Measurements from ENCODE around the gene ATP11A. TPM values are rescaled to one million over a fixed set of nuclear protein-coding genes. Genes with fewer than 3 reads are reported as not detected.

ATP11A gene
- total RNA-seq, 1 donor from 2014 or later = 90.4 TPM

GRCh38 chr13:112905619-112905989 lies 215.8 kb downstream of the ATP11A start:
- H3K27me3 Mint-ChIP-seq (ENCODE audit: insufficient read depth) = no peaks in the 10 kb centered on the region
- intact Hi-C loops (cut with micrococcal nuclease) = no loop called here
- no peaks in the 10 kb centered on the region for H3K4me1 Mint-ChIP-seq (ENCODE audit: low read depth)
- no peak overlapping the region for H3K4me3 Mint-ChIP-seq
- peaks cover 6% of the 10 kb centered on the region for H3K9me3 Mint-ChIP-seq
- H3K36me3 Mint-ChIP-seq (ENCODE audit: low read depth) = no peaks in the 10 kb centered on the region
- no peak for DNase-seq (ENCODE audit: low spot score)
- no peak overlapping the region for H3K27ac Mint-ChIP-seq

- H3K9me3 Mint-ChIP-seq = peaks cover 6% of the 10 kb centered on the region
- no peak for DNase-seq (ENCODE audit: low spot score)
- no peak overlapping the region for H3K27ac Mint-ChIP-seq
- H3K36me3 Mint-ChIP-seq (ENCODE audit: low read depth) = no peaks in the 10 kb centered on the region
- intact Hi-C loops (cut with micrococcal nuclease) = no loop called here
- no peak overlapping the region for H3K4me3 Mint-ChIP-seq
- H3K27me3 Mint-ChIP-seq (ENCODE audit: insufficient read depth) = no peaks in the 10 kb centered on the region
- H3K4me1 Mint-ChIP-seq (ENCODE audit: low read depth) = no peaks in the 10 kb centered on the region
Measured at GRCh38 chr13:112905990-112906641, 216.3 kb downstream of the ATP11A start.

GRCh38 chr13:112907286-112907685 lies 217.4 kb downstream of the ATP11A start:
- intact Hi-C loops (cut with micrococcal nuclease) = no loop called here
- H3K27me3 Mint-ChIP-seq (ENCODE audit: insufficient read depth) = no peaks in the 10 kb centered on the region
- H3K36me3 Mint-ChIP-seq (ENCODE audit: low read depth) = no peaks in the 10 kb centered on the region
- H3K4me1 Mint-ChIP-seq (ENCODE audit: low read depth) = no peaks in the 10 kb centered on the region
- peaks cover 6% of the 10 kb centered on the region for H3K9me3 Mint-ChIP-seq
- no peak overlapping the region for H3K27ac Mint-ChIP-seq
- no peak for DNase-seq (ENCODE audit: low spot score)
- H3K4me3 Mint-ChIP-seq = no peak overlapping the region

DNA sequence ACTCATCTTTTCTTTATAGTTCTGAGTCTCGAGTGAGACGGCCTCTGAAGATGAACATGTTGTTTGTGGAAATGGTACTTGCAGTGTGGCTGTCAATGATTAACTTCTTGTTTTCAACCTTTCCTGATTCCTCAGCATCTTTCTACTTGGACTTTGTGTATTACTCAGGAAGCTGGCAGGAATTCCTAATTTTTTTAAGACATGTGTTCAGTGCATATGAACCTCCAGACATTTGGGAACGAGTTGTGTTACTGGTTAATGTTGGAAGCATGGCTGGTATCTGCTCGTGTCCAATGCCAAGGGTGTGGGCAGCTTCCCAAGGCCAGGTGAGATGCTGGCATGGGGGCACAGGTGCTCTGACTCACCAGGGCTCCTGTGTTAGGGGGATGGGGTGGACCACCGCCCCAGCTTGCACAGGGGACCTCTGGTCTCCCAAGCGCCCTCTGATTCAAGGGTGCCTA lies 218.1 kb downstream of the ATP11A start:
- Mint-ChIP-seq H3K4me3 (no peak overlapping the region), H3K27ac (no peak overlapping the region), H3K27me3 (ENCODE audit: insufficient read depth) (no peaks in the 10 kb centered on the region), H3K36me3 (ENCODE audit: low read depth) (no peaks in the 10 kb centered on the region), H3K4me1 (ENCODE audit: low read depth) (no peaks in the 10 kb centered on the region), H3K9me3 (peaks cover 6% of the 10 kb centered on the region)
- intact Hi-C loops (cut with micrococcal nuclease) = no loop called here
- DNase-seq (ENCODE audit: low spot score) = no peak

- H3K4me1 Mint-ChIP-seq (ENCODE audit: low read depth) = no peaks in the 10 kb centered on the region
- H3K27me3 Mint-ChIP-seq (ENCODE audit: insufficient read depth) = no peaks in the 10 kb centered on the region
- intact Hi-C loops (cut with micrococcal nuclease) = no loop called here
- H3K9me3 Mint-ChIP-seq = peaks cover 6% of the 10 kb centered on the region
- H3K36me3 Mint-ChIP-seq (ENCODE audit: low read depth) = no peaks in the 10 kb centered on the region
- no peak overlapping the region for H3K4me3 Mint-ChIP-seq
- H3K27ac Mint-ChIP-seq = no peak overlapping the region
- no peak for DNase-seq (ENCODE audit: low spot score)
Measured at GRCh38 chr13:112908342-112908741, 218.5 kb downstream of the ATP11A start.

DNA sequence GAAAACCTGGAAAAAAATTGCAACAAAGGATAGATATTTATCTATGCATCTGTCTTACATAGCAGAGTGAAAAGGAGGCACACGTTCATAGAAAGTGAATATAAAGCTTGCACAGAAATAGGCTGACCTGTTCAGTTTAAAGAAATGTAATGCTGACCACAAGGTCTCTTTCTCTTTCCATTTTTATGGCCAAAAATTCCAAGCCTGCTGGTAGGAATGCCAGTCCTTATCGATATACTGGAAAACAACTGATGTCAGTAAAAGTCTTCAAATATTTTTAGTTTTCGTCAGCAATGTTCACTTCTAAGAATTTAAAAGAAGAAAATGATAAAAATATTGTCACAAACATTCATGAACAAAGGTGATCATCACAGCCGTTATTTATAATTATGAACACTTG lies 220.2 kb downstream of the ATP11A start:
- no peak for DNase-seq (ENCODE audit: low spot score)
- H3K9me3 Mint-ChIP-seq = peaks cover 3% of the 10 kb centered on the region
- peaks cover 2% of the 10 kb centered on the region for H3K27me3 Mint-ChIP-seq (ENCODE audit: insufficient read depth)
- intact Hi-C loops (cut with micrococcal nuclease) = no loop called here
- H3K36me3 Mint-ChIP-seq (ENCODE audit: low read depth) = no peaks in the 10 kb centered on the region
- H3K4me3 Mint-ChIP-seq = no peak overlapping the region
- no peaks in the 10 kb centered on the region for H3K4me1 Mint-ChIP-seq (ENCODE audit: low read depth)
- no peak overlapping the region for H3K27ac Mint-ChIP-seq

GRCh38 chr13:112910616-112911280 lies 220.9 kb downstream of the ATP11A start:
- intact Hi-C loops (cut with micrococcal nuclease) = no loop called here
- no peak for DNase-seq (ENCODE audit: low spot score)
- Mint-ChIP-seq H3K27ac (no peak overlapping the region), H3K36me3 (ENCODE audit: low read depth) (no peaks in the 10 kb centered on the region), H3K4me1 (ENCODE audit: low read depth) (no peaks in the 10 kb centered on the region), H3K27me3 (ENCODE audit: insufficient read depth) (peaks cover 2% of the 10 kb centered on the region), H3K9me3 (no peaks in the 10 kb centered on the region), H3K4me3 (no peak overlapping the region)

GRCh38 chr13:112911285-112911701 lies 221.5 kb downstream of the ATP11A start:
- peaks cover 2% of the 10 kb centered on the region for H3K27me3 Mint-ChIP-seq (ENCODE audit: insufficient read depth)
- H3K9me3 Mint-ChIP-seq = no peaks in the 10 kb centered on the region
- H3K4me1 Mint-ChIP-seq (ENCODE audit: low read depth) = no peaks in the 10 kb centered on the region
- intact Hi-C loops (cut with micrococcal nuclease) = no loop called here
- H3K36me3 Mint-ChIP-seq (ENCODE audit: low read depth) = no peaks in the 10 kb centered on the region
- no peak overlapping the region for H3K4me3 Mint-ChIP-seq
- no peak overlapping the region for H3K27ac Mint-ChIP-seq
- DNase-seq (ENCODE audit: low spot score) = no peak

DNA sequence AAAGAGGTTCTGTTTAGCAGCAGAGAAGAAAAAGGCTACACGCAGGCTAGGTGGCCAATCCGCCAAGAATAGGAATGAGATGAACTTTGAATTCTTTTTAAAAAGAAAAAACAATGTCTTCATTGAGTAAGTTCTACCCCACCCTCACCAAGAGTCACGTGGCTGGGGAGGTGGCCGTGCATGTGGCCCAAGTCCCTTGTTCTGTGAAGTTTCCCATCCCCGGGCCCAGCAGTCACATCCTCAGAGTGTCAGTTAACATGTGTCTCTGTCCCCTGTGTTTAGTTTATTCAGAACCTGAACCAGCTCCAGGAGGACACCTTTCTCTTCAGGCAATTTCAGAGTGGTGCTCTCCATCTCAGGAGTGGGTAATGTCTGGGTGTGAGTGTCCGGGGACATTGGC lies 222.0 kb downstream of the ATP11A start:
- no peaks in the 10 kb centered on the region for H3K4me1 Mint-ChIP-seq (ENCODE audit: low read depth)
- H3K27me3 Mint-ChIP-seq (ENCODE audit: insufficient read depth) = peaks cover 2% of the 10 kb centered on the region
- H3K9me3 Mint-ChIP-seq = no peaks in the 10 kb centered on the region
- no peak overlapping the region for H3K4me3 Mint-ChIP-seq
- intact Hi-C loops (cut with micrococcal nuclease) = no loop called here
- no peak overlapping the region for H3K27ac Mint-ChIP-seq
- no peaks in the 10 kb centered on the region for H3K36me3 Mint-ChIP-seq (ENCODE audit: low read depth)
- no peak for DNase-seq (ENCODE audit: low spot score)

GRCh38 chr13:112912726-112913440 lies 223.0 kb downstream of the ATP11A start:
- Mint-ChIP-seq H3K9me3 (no peaks in the 10 kb centered on the region), H3K4me1 (ENCODE audit: low read depth) (no peaks in the 10 kb centered on the region), H3K4me3 (no peak overlapping the region), H3K27ac (no peak overlapping the region), H3K36me3 (ENCODE audit: low read depth) (no peaks in the 10 kb centered on the region), H3K27me3 (ENCODE audit: insufficient read depth) (peaks cover 2% of the 10 kb centered on the region)
- intact Hi-C loops (cut with micrococcal nuclease) = no loop called here
- no peak for DNase-seq (ENCODE audit: low spot score)

DNA sequence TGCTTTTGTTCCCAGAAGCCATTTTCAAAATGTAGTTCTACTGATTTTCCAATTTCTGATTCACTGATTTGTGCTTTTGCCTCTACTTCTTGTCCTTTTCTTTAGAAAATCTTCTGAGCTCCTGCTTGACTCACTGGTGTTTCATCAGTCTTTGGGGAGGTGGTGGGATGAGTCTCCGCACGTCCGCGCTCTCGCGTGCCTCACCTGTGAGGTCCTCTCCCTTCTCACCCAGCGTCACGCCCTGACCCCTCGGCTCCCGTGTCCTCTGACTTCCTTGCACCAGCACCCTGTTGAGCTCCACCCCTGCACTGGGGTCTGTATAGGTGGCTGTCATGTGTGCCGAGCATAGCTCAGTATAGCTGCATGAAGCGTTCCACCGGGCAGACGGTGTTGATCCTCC lies 226.5 kb downstream of the ATP11A start:
- Mint-ChIP-seq H3K9me3 (no peaks in the 10 kb centered on the region), H3K4me3 (no peak overlapping the region)

GRCh38 chr13:112917056-112917664 lies 227.3 kb downstream of the ATP11A start:
- Mint-ChIP-seq H3K4me1 (ENCODE audit: low read depth) (no peaks in the 10 kb centered on the region), H3K9me3 (no peaks in the 10 kb centered on the region), H3K4me3 (no peak overlapping the region), H3K36me3 (ENCODE audit: low read depth) (no peaks in the 10 kb centered on the region), H3K27ac (no peak overlapping the region), H3K27me3 (ENCODE audit: insufficient read depth) (peaks cover 3% of the 10 kb centered on the region)
- DNase-seq (ENCODE audit: low spot score) = no peak
- intact Hi-C loops (cut with micrococcal nuclease) = no loop called here

More for the DNA sequence above, 226.5 kb downstream of the ATP11A start:
- H3K4me1 Mint-ChIP-seq (ENCODE audit: low read depth) = no peaks in the 10 kb centered on the region
- peaks cover 3% of the 10 kb centered on the region for H3K27me3 Mint-ChIP-seq (ENCODE audit: insufficient read depth)
- intact Hi-C loops (cut with micrococcal nuclease) = no loop called here
- no peak for DNase-seq (ENCODE audit: low spot score)
- no peak overlapping the region for H3K27ac Mint-ChIP-seq
- H3K36me3 Mint-ChIP-seq (ENCODE audit: low read depth) = no peaks in the 10 kb centered on the region

GRCh38 chr13:112917737-112918136 lies 227.9 kb downstream of the ATP11A start:
- Mint-ChIP-seq H3K27ac (no peak overlapping the region), H3K27me3 (ENCODE audit: insufficient read depth) (peaks cover 3% of the 10 kb centered on the region), H3K4me3 (no peak overlapping the region), H3K4me1 (ENCODE audit: low read depth) (no peaks in the 10 kb centered on the region), H3K9me3 (no peaks in the 10 kb centered on the region), H3K36me3 (ENCODE audit: low read depth) (no peaks in the 10 kb centered on the region)
- no peak for DNase-seq (ENCODE audit: low spot score)
- intact Hi-C loops (cut with micrococcal nuclease) = no loop called here

All from activated T-helper 1 cell treated with anti-CD3 and anti-CD28 coated beads, Interleukin-12 subunit alpha, Interleukin-12 subunit beta, Interleukin-2, Interleukin-4 antibody, amounts not matched to agents 30 ng/mL and 10 ng/mL and 1 ng/mL, durations not matched to agents 14 hours and 24 hours and 36 hours (primary cell).